ENCODE measurements around the gene RYR1.
A peak's percentile ranks its signal among the peaks of the same experiment; 100 is the strongest.

The RYR1 gene

DNA sequence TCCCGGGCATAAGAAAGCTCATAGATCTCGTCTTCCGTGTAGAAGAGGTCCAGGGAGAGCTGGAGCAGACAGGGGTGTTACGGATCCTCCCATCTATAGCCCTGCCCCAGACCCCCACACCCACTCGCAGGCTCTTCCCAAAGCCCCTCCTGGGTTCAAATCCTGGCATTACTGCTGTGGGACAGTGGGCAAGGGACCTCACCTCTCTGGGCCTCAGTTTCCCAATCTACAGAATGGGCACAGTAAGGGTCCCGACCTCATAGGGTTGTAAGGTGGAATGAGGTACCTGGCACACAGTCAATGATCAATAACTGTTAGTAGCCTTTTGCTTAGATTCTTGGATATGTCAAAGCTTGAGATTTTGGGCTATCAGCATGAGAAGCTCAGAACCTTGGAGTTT, 20.1 kb upstream of the RYR1 start:
- no peak overlapping the region for H3K4me2 ChIP-seq (ENCODE audit: low read depth, low read length)
- H3K27ac ChIP-seq (ENCODE audit: low read length): no peak overlapping the region
- no peaks in the 10 kb centered on the region for H3K9me3 ChIP-seq (replicated peaks; ENCODE audit: insufficient read depth, low read length)
- no peaks in the 10 kb centered on the region for H3K9me2 ChIP-seq (replicated peaks; ENCODE audit: insufficient read depth, low read length)
- H3K9ac ChIP-seq (ENCODE audit: low read length): no peak overlapping the region
- H3K79me2 ChIP-seq (ENCODE audit: low read length): no peaks in the 10 kb centered on the region
- peaks cover 52% of the 10 kb centered on the region for H3K27me3 ChIP-seq (replicated peaks; ENCODE audit: insufficient read depth, low read length)
- no peak for TF ChIP-seq EZH2phosphoT487 (IDR thresholded peaks at IDR 0.05; ENCODE audit: low read length)
- no peak for TF ChIP-seq EZH2 (optimal IDR thresholded peaks at IDR 0.05; ENCODE audit: low read depth, low read length)
- TF ChIP-seq, protein P1, sequence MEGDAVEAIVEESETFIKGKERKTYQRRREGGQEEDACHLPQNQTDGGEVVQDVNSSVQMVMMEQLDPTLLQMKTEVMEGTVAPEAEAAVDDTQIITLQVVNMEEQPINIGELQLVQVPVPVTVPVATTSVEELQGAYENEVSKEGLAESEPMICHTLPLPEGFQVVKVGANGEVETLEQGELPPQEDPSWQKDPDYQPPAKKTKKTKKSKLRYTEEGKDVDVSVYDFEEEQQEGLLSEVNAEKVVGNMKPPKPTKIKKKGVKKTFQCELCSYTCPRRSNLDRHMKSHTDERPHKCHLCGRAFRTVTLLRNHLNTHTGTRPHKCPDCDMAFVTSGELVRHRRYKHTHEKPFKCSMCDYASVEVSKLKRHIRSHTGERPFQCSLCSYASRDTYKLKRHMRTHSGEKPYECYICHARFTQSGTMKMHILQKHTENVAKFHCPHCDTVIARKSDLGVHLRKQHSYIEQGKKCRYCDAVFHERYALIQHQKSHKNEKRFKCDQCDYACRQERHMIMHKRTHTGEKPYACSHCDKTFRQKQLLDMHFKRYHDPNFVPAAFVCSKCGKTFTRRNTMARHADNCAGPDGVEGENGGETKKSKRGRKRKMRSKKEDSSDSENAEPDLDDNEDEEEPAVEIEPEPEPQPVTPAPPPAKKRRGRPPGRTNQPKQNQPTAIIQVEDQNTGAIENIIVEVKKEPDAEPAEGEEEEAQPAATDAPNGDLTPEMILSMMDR (IDR thresholded peaks at IDR 0.05; ENCODE audit: low read length): no peak
- no peak overlapping the region for H2AFZ ChIP-seq (ENCODE audit: low read length)
- no peaks in the 10 kb centered on the region for H4K20me1 ChIP-seq (ENCODE audit: insufficient read depth, low read length)
- H3K4me1 ChIP-seq (ENCODE audit: low read length): no peaks in the 10 kb centered on the region
- no peaks in the 10 kb centered on the region for H3F3A ChIP-seq (ENCODE audit: insufficient read depth, low read length)
- no peak for DNase-seq
- H3K4me3 ChIP-seq (ENCODE audit: low read length): no peak overlapping the region
- no peaks in the 10 kb centered on the region for H3K36me3 ChIP-seq (replicated peaks; ENCODE audit: insufficient read depth, low read length)

DNA sequence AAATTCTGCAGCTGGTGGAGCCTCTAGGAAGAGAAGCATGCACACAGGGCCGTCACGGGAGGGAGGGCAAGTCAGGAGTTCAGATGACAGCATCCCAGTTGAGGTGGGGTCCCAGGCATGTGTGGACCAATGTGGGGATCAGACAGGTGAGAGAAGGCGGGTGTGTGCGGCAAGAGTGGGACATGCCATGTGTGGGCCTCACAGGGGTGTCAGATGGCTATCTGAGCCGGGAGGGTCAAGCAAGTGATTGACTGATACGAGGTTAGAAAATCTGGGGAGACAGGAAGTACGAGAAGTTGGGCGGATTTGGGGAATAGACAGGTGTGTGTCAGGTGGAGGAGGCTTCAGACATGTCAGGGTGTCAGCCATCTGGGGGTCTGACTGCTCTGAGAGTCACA, 16.3 kb upstream of the RYR1 start:
- no peaks in the 10 kb centered on the region for H4K20me1 ChIP-seq (ENCODE audit: insufficient read depth, low read length)
- H2AFZ ChIP-seq (ENCODE audit: low read length): no peak overlapping the region
- H3K9me2 ChIP-seq (replicated peaks; ENCODE audit: insufficient read depth, low read length): no peaks in the 10 kb centered on the region
- H3K27me3 ChIP-seq (replicated peaks; ENCODE audit: insufficient read depth, low read length): peaks cover 70% of the 10 kb centered on the region
- no peaks in the 10 kb centered on the region for H3K36me3 ChIP-seq (replicated peaks; ENCODE audit: insufficient read depth, low read length)
- H3K4me2 ChIP-seq (ENCODE audit: low read depth, low read length): no peak overlapping the region
- H3K27ac ChIP-seq (ENCODE audit: low read length): no peak overlapping the region
- H3K9me3 ChIP-seq (replicated peaks; ENCODE audit: insufficient read depth, low read length): no peaks in the 10 kb centered on the region
- no peaks in the 10 kb centered on the region for H3K79me2 ChIP-seq (ENCODE audit: low read length)
- TF ChIP-seq, protein P1 (IDR thresholded peaks at IDR 0.05; ENCODE audit: low read length): no peak
- no peak for TF ChIP-seq EZH2 (optimal IDR thresholded peaks at IDR 0.05; ENCODE audit: low read depth, low read length)
- TF ChIP-seq EZH2phosphoT487 (IDR thresholded peaks at IDR 0.05; ENCODE audit: low read length): no peak
- no peaks in the 10 kb centered on the region for H3K4me1 ChIP-seq (ENCODE audit: low read length)
- H3K9ac ChIP-seq (ENCODE audit: low read length): no peak overlapping the region
- H3F3A ChIP-seq (ENCODE audit: insufficient read depth, low read length): no peaks in the 10 kb centered on the region
- DNase-seq: no peak
- no peak overlapping the region for H3K4me3 ChIP-seq (ENCODE audit: low read length)

DNA sequence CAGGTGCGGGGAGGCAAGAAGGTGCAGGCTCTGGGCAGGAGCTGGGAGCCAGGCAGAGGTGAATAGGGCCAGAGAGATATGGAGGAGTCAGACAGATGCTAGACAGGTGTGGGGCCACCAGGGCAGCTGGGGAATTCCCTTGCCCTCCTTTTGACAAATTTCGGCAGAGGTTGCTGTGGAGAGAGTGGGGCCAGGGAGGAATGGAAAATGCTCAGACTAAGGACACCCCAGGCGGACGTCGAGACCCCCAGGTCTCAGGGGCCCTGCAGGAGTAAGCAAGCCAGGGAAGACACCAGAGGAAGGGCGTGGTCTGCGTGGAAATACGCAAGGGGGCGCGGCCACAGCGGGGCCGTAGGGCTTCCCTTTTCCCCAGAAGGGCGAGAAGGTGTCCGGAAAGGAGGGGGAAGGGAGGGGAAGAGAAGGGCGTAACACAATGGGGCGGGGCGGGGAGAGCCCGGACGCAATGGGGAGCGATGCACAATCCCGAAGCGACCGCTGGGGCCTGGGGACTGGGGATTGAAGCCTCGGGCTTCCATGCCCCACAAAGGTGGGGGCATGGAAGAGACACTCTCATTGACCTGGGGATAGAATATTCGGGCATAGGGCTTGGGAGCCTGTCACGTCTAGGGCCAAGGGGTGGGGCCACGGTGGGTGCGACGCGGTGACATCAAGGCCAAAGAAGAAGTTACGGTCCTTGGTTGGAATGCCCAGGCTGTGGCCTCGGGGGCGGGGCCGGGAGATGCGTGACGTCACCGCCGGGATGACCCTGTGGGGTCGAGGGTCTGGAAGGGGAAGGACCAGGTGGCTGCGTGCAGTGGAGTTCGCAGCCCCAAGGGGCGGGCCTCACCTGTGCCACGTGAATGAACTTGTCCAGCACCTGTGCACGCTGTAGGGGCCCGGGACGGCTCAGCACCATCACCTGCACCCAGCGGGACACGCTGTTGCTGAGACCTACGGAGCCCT, 15.7 kb upstream of the RYR1 start:
- no peaks in the 10 kb centered on the region for H3K79me2 ChIP-seq (ENCODE audit: low read length)
- H3K9me2 ChIP-seq (replicated peaks; ENCODE audit: insufficient read depth, low read length): no peaks in the 10 kb centered on the region
- peak overlapping the region; percentile 35 for H3K4me2 ChIP-seq (ENCODE audit: low read depth, low read length)
- H3K27me3 ChIP-seq (replicated peaks; ENCODE audit: insufficient read depth, low read length): peaks cover 70% of the 10 kb centered on the region
- no peaks in the 10 kb centered on the region for H3K36me3 ChIP-seq (replicated peaks; ENCODE audit: insufficient read depth, low read length)
- H3K9me3 ChIP-seq (replicated peaks; ENCODE audit: insufficient read depth, low read length): no peaks in the 10 kb centered on the region
- H4K20me1 ChIP-seq (ENCODE audit: insufficient read depth, low read length): no peaks in the 10 kb centered on the region
- H3K27ac ChIP-seq (ENCODE audit: low read length): no peak overlapping the region
- no peak overlapping the region for H3K4me3 ChIP-seq (ENCODE audit: low read length)
- 0 out of 2 replicates have a peak overlapping the region, but pooled peaks have one; percentile 27 for H2AFZ ChIP-seq (ENCODE audit: low read length)
- no peaks in the 10 kb centered on the region for H3F3A ChIP-seq (ENCODE audit: insufficient read depth, low read length)
- no peaks in the 10 kb centered on the region for H3K4me1 ChIP-seq (ENCODE audit: low read length)
- no peak for DNase-seq
- TF ChIP-seq EZH2 (optimal IDR thresholded peaks at IDR 0.05; ENCODE audit: low read depth, low read length): no peak
- no peak for TF ChIP-seq EZH2phosphoT487 (IDR thresholded peaks at IDR 0.05; ENCODE audit: low read length)
- TF ChIP-seq, protein P1 (IDR thresholded peaks at IDR 0.05; ENCODE audit: low read length): no peak
- H3K9ac ChIP-seq (ENCODE audit: low read length): no peak overlapping the region

Measured in MM.1S (cell line).